Fibroblast of mammary gland (primary cell): ENCODE measurements around the gene LIM2.
A peak's percentile ranks its signal among the peaks of the same experiment; 100 is the strongest.

ENCODE experiments used
- DNase-seq: peaks from one replicate; pipeline ENCODE4 v3.0.0-alpha.2; 2010; ENCODE audit warnings: low read depth
- H3K4me3 ChIP-seq: 2 replicates; pipeline ENCODE4 v1.5.1; 2011; ENCODE audit warnings: low read depth, mild to moderate bottlenecking, low read length, moderate library complexity; ENCODE audit not compliant: control insufficient read depth
- CTCF ChIP-seq: conservative IDR thresholded peaks from 2 replicates; pipeline ENCODE4 v1.5.1; 2011; ENCODE audit warnings: low read depth, low read length, inconsistent platforms; ENCODE audit not compliant: control insufficient read depth, insufficient read depth

Gene LIM2

GRCh38 chr19:51368366-51369282, 19.1 kb downstream of the LIM2 start, which contains the start of gene CLDND2:
TSS of gene CLDND2 (minus strand) at chr19:51369003. CDS start at chr19:51368577, 426 bp downstream.
- peak within 1 kb of the TSS; percentile 67 for H3K4me3 ChIP-seq
- no peak for DNase-seq
- no peak for TF ChIP-seq CTCF

- peak; percentile 98 for DNase-seq
- peak overlapping the region; percentile 93 for H3K4me3 ChIP-seq
- no peak for TF ChIP-seq CTCF
Measured at GRCh38 chr19:51367565-51368365, 20.0 kb downstream of the LIM2 start.

- TF ChIP-seq CTCF, result no peak
- peak overlapping the region; percentile 93 for H3K4me3 ChIP-seq
- DNase-seq, result no peak
Measured at GRCh38 chr19:51367255-51367564, 20.6 kb downstream of the LIM2 start.

GRCh38 chr19:51366389-51367254, 21.2 kb downstream of the LIM2 start:
- no peak for TF ChIP-seq CTCF
- H3K4me3 ChIP-seq, result peak overlapping the region; percentile 93
- peak; percentile 98 for DNase-seq

- DNase-seq, result no peak
- H3K4me3 ChIP-seq, result peak within 1 kb of the TSS; percentile 93
Measured at GRCh38 chr19:51365965-51366388, 21.8 kb downstream of the LIM2 start, which contains the start of gene ETFB. TSS of gene ETFB (minus strand) at chr19:51366388. CDS start at chr19:51366326, 62 bp downstream.

More at GRCh38 chr19:51365965-51366388, 21.8 kb downstream of the LIM2 start, which contains the start of gene ETFB:
- no peak for TF ChIP-seq CTCF
